Keratinocyte (primary cell): ENCODE measurements around the gene FERMT3. TPM values are rescaled to one million over a fixed set of nuclear protein-coding genes. Genes with fewer than 3 reads are reported as not detected.

Experiments used
- DNase-seq: peaks from one replicate; pipeline ENCODE4 v3.0.0-alpha.2; 2011; ENCODE audit warnings: low read depth, missing footprints, low spot score
- FAIRE-seq: peaks from 2 replicates; lab custom pipeline; 2011; peaks lifted over from hg19 to GRCh38; lab: Jason Lieb, UNC
- H2AFZ ChIP-seq: 2 replicates; pipeline ENCODE4 v1.6.0; 2012; ENCODE audit warnings: low read length, control low read depth, inconsistent platforms; ENCODE audit not compliant: control insufficient read depth
- H3K27ac ChIP-seq: 2 replicates; pipeline ENCODE4 v1.5.1; 2011; ENCODE audit warnings: low read length; ENCODE audit not compliant: control insufficient read depth, insufficient read depth
- H3K27me3 ChIP-seq: 3 replicates; pipeline ENCODE4 v1.6.0; 2011; ENCODE audit warnings: low read length; ENCODE audit not compliant: control insufficient read depth, insufficient read depth; ENCODE audit errors: extremely low read depth
- H3K36me3 ChIP-seq, 2 experiments: 2 replicates in 1 of 2; 3 replicates in 1 of 2; pipeline ENCODE4 v1.5.1; 2011; ENCODE audit warnings: low read length in 2 of 2, mild to moderate bottlenecking in 1 of 2; ENCODE audit not compliant: control insufficient read depth in 2 of 2, insufficient read depth in 2 of 2; ENCODE audit errors: extremely low read depth in 1 of 2
- H3K4me1 ChIP-seq: 3 replicates; pipeline ENCODE4 v1.5.1; 2011; ENCODE audit warnings: low read length; ENCODE audit not compliant: control insufficient read depth, insufficient read depth; ENCODE audit errors: extremely low read depth
- H3K4me2 ChIP-seq: 3 replicates; pipeline ENCODE4 v1.6.0; 2011; ENCODE audit warnings: low read depth, low read length; ENCODE audit not compliant: control insufficient read depth, insufficient read depth; ENCODE audit errors: extremely low read depth
- H3K4me3 ChIP-seq, 3 experiments: fragments of 200-600 bp in 1 of 3; sonication (generic) in 1 of 3; 2 replicates in 2 of 3; 3 replicates in 1 of 3; pipeline ENCODE4 v1.5.1; 2011 to 2016; ENCODE audit warnings: low read length in 3 of 3, mild to moderate bottlenecking in 3 of 3, control low read depth in 2 of 3, inconsistent platforms in 1 of 3, low read depth in 1 of 3, mixed read lengths in 1 of 3, mixed run types in 1 of 3, moderate library complexity in 1 of 3; ENCODE audit not compliant: control insufficient read depth in 2 of 3, insufficient read depth in 2 of 3; ENCODE audit errors: extremely low read depth in 1 of 3
- H3K79me2 ChIP-seq: 2 replicates; pipeline ENCODE4 v1.6.0; 2012; ENCODE audit warnings: low read length; ENCODE audit not compliant: control insufficient read depth, insufficient read depth
- H3K9ac ChIP-seq: 3 replicates; pipeline ENCODE4 v1.6.0; 2011; ENCODE audit warnings: low read length; ENCODE audit not compliant: control insufficient read depth, insufficient read depth; ENCODE audit errors: extremely low read depth
- H3K9me1 ChIP-seq: 3 replicates; pipeline ENCODE4 v1.6.0; 2011; ENCODE audit warnings: low read length; ENCODE audit not compliant: control insufficient read depth, insufficient read depth; ENCODE audit errors: extremely low read depth
- H3K9me3 ChIP-seq: 2 replicates; pipeline ENCODE4 v1.5.1; 2012; ENCODE audit warnings: low read depth, low read length; ENCODE audit not compliant: control insufficient read depth
- H4K20me1 ChIP-seq: 3 replicates; pipeline ENCODE4 v1.6.0; 2011; ENCODE audit warnings: low read length; ENCODE audit not compliant: control insufficient read depth, insufficient read depth; ENCODE audit errors: extremely low read depth
- CTCF ChIP-seq, 3 experiments: IDR thresholded peaks in 1 of 3; conservative IDR thresholded peaks in 1 of 3; optimal IDR thresholded peaks in 1 of 3; 2 replicates in 2 of 3; 3 replicates in 1 of 3; pipeline versions ENCODE3 to v1.5.1; 2011; ENCODE audit warnings: low read length in 3 of 3, mild to moderate bottlenecking in 3 of 3, moderate library complexity in 2 of 3, control low read depth in 1 of 3, inconsistent platforms in 1 of 3; ENCODE audit not compliant: insufficient read depth in 2 of 3; ENCODE audit errors: extremely low read depth in 1 of 3
- EZH2 ChIP-seq: IDR thresholded peaks from one replicate; pipeline ENCODE4 v1.6.1; 2012; ENCODE audit warnings: inconsistent platforms, mild to moderate bottlenecking, low read length, moderate library complexity
- dilution Hi-C: fragments of 300-500 bp; cut with MboI; formaldehyde crosslinking; loops from one replicate; pipeline ENCODE4 v1.7.0; 2020; ENCODE audit warnings: low sequenced_read_pairs; ENCODE audit not compliant: extremely low pct_ligation_motif_present
- polyA plus RNA-seq, 5 experiments: library from polyadenylated mRNA; depleted of rRNA in 3 of 5; stranded (reverse) in 3 of 5; stranded (forward) in 1 of 5; unstranded in 1 of 5; fragments of >200 nt; gene quantifications; 1 replicate in 1 of 5; 2 replicates in 3 of 5; 3 replicates in 1 of 5; pipeline versions ENCODE4 v1.2.1 to v1.2.3, GENCODE V29; 2011 to 2012; ENCODE audit warnings: missing spikeins in 2 of 5, low read depth in 1 of 5, low replicate concordance in 1 of 5

FERMT3 gene
- polyA plus RNA-seq, 1 donor (not counting 4 experiments of a cell fraction or from before 2014, with no cell fraction given), result 0.98 TPM

GRCh38 chr11:64204464-64204989, 2.0 kb upstream of the FERMT3 start:
- FAIRE-seq, result peak; percentile 63

GRCh38 chr11:64207256-64208085, 950 bp downstream of the FERMT3 start:
- no peak overlapping the region for H3K4me2 ChIP-seq
- no peaks in the 10 kb centered on the region for H3K79me2 ChIP-seq
- no peaks in the 10 kb centered on the region for H3K9me3 ChIP-seq
- H3K9me1 ChIP-seq, result no peaks in the 10 kb centered on the region
- no peaks in the 10 kb centered on the region for H3K4me1 ChIP-seq
- no peak overlapping the region for H3K27ac ChIP-seq
- no peak overlapping the region for H3K4me3 ChIP-seq
- H2AFZ ChIP-seq, result no peak overlapping the region
- H4K20me1 ChIP-seq, result peaks cover 14% of the 10 kb centered on the region
- no peaks in the 10 kb centered on the region for H3K27me3 ChIP-seq
- peaks cover 31 to 37% of the 10 kb centered on the region in 2 experiments for H3K36me3 ChIP-seq
- no peak overlapping the region for H3K9ac ChIP-seq
- no peak for DNase-seq
- FAIRE-seq, result no peak
- TF ChIP-seq EZH2 (no peak), CTCF (optimal IDR thresholded peaks at IDR 0.05 in 1 of 3, IDR thresholded peaks at IDR 0.05 in 1 of 3, conservative IDR thresholded peaks at IDR 0.05 in 1 of 3; ENCODE audit: extremely low read depth in 1 of 3, insufficient read depth in 2 of 3, low read length in 3 of 3) (no peak)
- dilution Hi-C loops, result no loop called here

More at GRCh38 chr11:64204464-64204989, 2.0 kb upstream of the FERMT3 start:
- Histone ChIP-seq H3K36me3 (peaks cover 35 to 50% of the 10 kb centered on the region in 2 experiments), H3K4me2 (no peak overlapping the region), H3K79me2 (no peaks in the 10 kb centered on the region), H4K20me1 (peaks cover 17% of the 10 kb centered on the region), H2AFZ (no peak overlapping the region), H3K4me1 (no peaks in the 10 kb centered on the region), H3K9me3 (no peaks in the 10 kb centered on the region), H3K9ac (no peak overlapping the region), H3K9me1 (no peaks in the 10 kb centered on the region), H3K27ac (no peak overlapping the region), H3K27me3 (no peaks in the 10 kb centered on the region), H3K4me3 (no peak overlapping the region)
- peak; percentile 75 for DNase-seq
- TF ChIP-seq EZH2 (no peak), CTCF (optimal IDR thresholded peaks at IDR 0.05 in 1 of 3, IDR thresholded peaks at IDR 0.05 in 1 of 3, conservative IDR thresholded peaks at IDR 0.05 in 1 of 3; ENCODE audit: extremely low read depth in 1 of 3, insufficient read depth in 2 of 3, low read length in 3 of 3) (peak; percentile 82 to 88 (median 86))
- dilution Hi-C loops, result no loop called here
